ENCODE measurements around the gene GPRIN3.

- TF ChIP-seq POLR2A (IDR thresholded peaks at IDR 0.05; ENCODE audit: low read depth, low read length) (no peak), CTCF (IDR thresholded peaks at IDR 0.05; ENCODE audit: extremely low read depth in 1 of 2, insufficient read depth in 1 of 2, low read depth in 1 of 2, low read length in 2 of 2) (no peak)
Observed at GRCh38 chr4:89275587-89275986, 32.0 kb downstream of the GPRIN3 start.
